NCI-H2107 treated with DMSO at 0.1 percent for 48 hours (cell line): Measurements from ENCODE around the gene STXBP3.
"Not testable (repeated sequence)": the region's sequence is repeated elsewhere in the genome, so short reads cannot be mapped to it uniquely, and the experiment has no call there.

Source experiments
- DNase-seq: peaks from one replicate; lab custom pipeline; 2025; ENCODE audit not compliant: unreplicated experiment; lab: John Stamatoyannopoulos, UW

Gene STXBP3

DNA sequence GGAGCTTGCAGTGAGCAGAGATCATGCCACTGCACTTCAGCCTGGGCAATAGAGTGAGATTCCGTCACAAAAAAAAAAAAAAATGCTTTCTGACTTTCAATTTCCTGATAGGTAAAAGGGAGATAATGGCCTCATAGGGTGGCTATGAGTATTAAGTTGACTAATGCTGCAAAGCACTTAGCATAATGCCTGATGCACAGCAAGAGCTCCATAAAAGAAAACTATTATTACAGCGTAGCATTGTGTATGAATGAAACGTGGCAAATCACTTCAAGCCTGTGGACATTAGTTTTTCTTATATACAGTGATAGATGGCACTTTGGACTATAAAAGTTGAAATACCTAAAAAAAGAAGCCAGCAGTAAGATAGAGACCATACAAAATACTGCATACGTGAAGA, 17.0 kb upstream of the STXBP3 start:
- no peak for DNase-seq

DNA sequence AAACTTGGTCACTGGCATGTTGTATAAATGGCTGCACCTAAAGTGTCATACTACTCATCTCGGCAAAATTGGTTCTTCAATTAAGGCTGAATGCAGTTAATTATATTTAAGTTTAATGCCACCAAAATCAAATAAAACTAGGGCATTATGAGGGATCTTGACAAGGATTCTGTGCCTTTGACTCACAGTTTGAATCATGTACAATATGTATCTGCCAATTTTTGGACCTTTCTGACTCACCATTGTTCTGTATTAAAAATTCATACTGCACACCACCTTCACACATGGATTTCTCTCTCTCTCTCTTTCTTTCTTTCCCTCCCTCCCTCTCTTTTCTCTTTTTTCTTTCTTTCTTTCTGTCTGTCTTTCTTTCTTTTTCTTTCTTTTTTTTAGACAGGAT, 14.1 kb upstream of the STXBP3 start:
- no peak for DNase-seq

- no peak for DNase-seq
Observed at GRCh38 chr1:108734171-108734865, 12.2 kb upstream of the STXBP3 start.

GRCh38 chr1:108742253-108742652, 4.2 kb upstream of the STXBP3 start:
- DNase-seq, result no peak

- DNase-seq, result no peak
Observed at GRCh38 chr1:108745980-108746381, 493 bp upstream of the STXBP3 start.

GRCh38 chr1:108747171-108747850, 837 bp downstream of the STXBP3 start:
- peak; percentile 66 for DNase-seq

GRCh38 chr1:108747898-108748297, 1.4 kb downstream of the STXBP3 start:
- DNase-seq, result no peak

DNA sequence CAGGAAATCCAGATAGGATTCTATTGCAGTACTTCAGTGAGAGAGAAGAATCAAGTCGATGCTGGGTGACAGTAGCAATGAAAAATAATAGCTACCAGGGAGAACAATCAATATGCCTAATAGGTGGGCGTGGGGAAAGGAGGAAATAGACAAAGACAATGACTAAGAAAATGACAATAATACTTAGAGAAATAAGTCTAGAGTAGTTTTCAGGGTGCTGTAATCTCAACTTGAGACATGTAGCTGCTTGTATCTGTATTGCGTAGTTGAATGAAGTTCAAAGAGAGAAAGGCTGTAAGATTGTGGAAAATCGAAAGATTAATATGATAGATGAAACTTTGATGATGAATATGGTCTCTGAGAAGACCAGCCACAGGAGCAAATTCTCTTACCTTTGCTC, 2.6 kb downstream of the STXBP3 start:
- no peak for DNase-seq

DNA sequence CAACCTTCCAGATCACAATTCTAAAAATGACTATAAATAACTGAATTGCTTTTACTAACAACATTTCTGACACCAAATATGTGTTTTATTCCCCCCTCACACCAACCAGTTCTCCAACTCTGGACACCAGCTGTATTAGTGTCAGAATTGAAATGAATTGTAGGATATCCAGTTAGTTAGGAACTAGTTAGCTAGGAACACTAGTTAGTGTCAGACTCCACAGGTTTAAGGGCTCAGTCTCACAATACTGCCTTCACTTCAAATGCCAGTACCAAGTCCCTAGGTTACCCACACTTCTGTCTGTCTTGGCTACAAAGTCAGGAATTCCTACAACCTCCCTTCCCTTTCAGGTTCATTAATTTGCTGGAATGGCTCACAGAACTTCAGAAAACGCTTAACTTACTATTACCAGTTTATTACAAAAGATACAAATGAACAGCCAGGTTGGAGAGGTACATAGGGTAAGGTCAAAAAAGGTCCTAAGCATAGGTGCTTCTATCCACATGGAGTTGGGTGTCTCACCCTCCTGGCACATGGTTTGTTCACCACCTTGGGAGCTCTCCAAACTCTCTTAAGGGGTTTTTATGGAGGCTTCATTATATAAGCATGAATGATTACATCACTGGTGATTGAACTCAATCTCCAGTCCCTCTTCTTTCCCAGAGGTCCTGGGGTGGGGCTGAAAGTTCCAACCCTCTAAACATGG, 4.2 kb downstream of the STXBP3 start:
- DNase-seq, result no peak

DNA sequence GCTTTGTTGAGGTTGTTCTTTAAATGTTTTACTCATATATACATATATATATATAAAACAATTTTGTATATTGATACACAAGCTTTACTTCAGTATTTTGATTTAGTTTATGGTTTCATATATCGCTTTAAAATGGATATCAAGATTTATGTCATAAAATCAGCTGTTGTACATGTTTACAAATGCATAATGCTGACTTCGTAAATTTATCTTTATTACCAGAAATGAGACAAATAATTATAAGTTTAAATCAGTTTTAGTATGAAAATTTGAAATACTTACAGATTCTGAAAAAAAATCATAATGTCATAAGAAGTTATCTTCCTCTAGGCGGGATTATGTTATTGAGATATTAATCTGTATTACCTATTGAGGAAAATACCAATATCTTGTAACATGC, 6.9 kb downstream of the STXBP3 start:
- DNase-seq, result no peak

GRCh38 chr1:108758796-108759195, 12.3 kb downstream of the STXBP3 start:
- no peak for DNase-seq

GRCh38 chr1:108767115-108767514, 20.6 kb downstream of the STXBP3 start:
- DNase-seq, result no peak

GRCh38 chr1:108767708-108768107, 21.2 kb downstream of the STXBP3 start:
- no peak for DNase-seq

GRCh38 chr1:108777839-108778238, 31.4 kb downstream of the STXBP3 start:
- DNase-seq, result no peak

DNA sequence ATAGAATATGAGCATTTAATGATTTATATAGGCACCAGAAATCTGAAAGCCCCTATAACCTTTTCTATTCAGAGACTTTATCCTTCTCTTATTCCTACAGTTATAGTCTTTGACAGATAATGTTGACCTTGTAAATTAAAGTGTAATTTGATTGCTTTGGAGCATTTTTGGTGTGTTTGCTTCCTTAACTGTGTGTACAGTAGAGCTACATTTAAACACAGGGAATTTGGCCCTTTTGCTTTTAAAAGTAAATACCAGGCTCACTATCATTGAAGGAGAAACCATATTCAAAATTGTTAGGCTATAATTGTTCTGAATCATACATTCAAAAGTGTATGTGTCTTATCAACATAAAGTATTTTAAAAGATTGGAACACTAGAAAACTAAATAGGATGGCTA, 33.0 kb downstream of the STXBP3 start:
- DNase-seq, result no peak

GRCh38 chr1:108780937-108781574, 34.6 kb downstream of the STXBP3 start:
- peak; percentile 11 for DNase-seq

GRCh38 chr1:108781575-108781944, 35.1 kb downstream of the STXBP3 start:
- not testable (repeated sequence) for DNase-seq

DNA sequence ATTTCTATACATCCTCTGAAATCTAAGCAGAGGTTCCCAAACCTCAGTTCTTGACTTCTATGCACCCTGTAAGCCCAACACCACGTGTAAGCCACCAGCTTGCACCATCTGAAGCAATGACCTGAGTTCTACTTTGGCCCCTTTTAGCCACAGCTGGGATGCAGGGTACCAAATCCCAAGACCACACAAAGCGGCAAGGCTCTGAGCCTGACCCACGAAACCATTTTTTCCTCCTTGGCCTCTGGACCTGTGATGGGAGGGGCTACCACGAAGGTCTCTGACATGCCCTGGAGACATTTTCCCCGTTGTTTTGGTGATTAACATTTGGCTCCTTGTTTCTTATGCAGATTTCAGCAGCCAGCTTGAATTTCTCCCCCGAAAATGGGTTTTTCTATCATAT, 38.8 kb downstream of the STXBP3 start:
- no peak for DNase-seq

DNA sequence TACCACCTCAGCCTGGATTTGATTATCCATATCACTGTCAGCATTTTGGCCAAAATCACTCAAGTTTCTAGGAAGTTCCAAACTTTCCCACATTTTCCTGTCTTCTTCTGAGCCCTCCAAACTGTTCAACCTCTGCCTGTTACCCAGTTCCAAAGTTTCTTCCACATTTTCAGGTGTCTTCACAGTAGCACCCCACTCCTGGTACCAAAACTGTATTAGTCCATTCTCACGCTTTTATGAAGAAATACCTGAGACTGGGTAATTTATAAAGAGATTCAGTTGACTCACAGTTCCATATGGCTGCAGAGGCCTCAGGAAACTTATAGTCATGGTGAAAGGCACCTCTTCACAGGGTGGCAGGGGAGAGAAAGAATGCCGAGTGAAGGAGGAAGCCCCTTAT, 39.4 kb downstream of the STXBP3 start:
- no peak for DNase-seq

DNA sequence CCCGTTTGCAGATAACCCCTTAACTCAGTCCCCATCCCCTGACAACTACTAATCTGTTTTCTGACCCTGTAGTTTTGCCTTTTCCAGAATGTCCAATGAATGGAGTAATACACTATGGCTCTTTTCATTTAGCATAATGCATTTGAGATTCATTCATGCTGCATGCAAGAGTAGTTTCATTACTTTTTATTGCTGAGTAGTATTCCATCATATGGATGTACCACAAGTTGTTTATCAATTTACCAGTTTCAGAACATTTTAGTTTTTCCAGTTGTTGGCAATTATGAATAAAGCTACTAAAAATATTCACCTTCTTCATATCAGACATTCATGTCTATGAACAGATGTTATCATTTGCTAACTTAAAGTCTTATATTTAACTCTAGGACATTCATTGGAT, 45.3 kb downstream of the STXBP3 start:
- no peak for DNase-seq

DNA sequence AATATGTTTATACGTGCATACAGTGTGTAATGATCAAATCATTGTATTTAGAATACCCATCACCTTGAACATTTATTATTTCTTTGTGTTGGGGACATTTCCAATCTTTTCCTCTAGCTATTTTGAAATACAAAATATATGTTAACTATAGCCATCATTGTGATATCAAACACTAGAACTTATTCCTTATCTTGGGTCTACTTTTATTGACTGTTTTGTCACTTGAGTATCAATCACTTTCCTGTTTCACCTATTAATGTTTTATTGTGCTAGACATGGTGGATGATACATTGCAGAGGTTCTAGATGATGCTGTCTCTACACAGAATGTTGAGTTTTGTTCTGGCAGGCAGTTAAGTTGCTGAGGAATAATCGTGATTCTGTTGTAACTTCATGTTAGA, 45.9 kb downstream of the STXBP3 start:
- DNase-seq, result no peak

GRCh38 chr1:108799001-108799400, 52.5 kb downstream of the STXBP3 start:
- no peak for DNase-seq
